Osteocyte (in vitro differentiated cells): ENCODE data around the gene CD300E. TPM values are rescaled to one million over a fixed set of nuclear protein-coding genes. Genes with fewer than 3 reads are reported as not detected.

ENCODE experiments used
- DNase-seq: peaks from one replicate; pipeline ENCODE4 v3.0.0; 2021; ENCODE audit warnings: mixed read lengths; ENCODE audit not compliant: unreplicated experiment; ENCODE audit errors: extremely low spot score
- H3K27ac Mint-ChIP-seq: one replicate; pipeline ENCODE4 v1.8.0; 2021; ENCODE audit warnings: mild to moderate bottlenecking, mixed read lengths; ENCODE audit not compliant: unreplicated experiment
- H3K27me3 Mint-ChIP-seq: one replicate; pipeline ENCODE4 v1.8.0; 2021; ENCODE audit warnings: mixed read lengths; ENCODE audit not compliant: unreplicated experiment
- H3K36me3 Mint-ChIP-seq: one replicate; pipeline ENCODE4 v1.8.0; 2021; ENCODE audit warnings: mixed read lengths; ENCODE audit not compliant: unreplicated experiment
- H3K4me1 Mint-ChIP-seq: one replicate; pipeline ENCODE4 v1.8.0; 2021; ENCODE audit warnings: mixed read lengths; ENCODE audit not compliant: unreplicated experiment
- H3K4me3 Mint-ChIP-seq: one replicate; pipeline ENCODE4 v1.8.0; 2021; ENCODE audit warnings: mild to moderate bottlenecking, moderate library complexity, mixed read lengths; ENCODE audit not compliant: unreplicated experiment
- H3K9me3 Mint-ChIP-seq: one replicate; pipeline ENCODE4 v1.8.0; 2021; ENCODE audit warnings: mixed read lengths; ENCODE audit not compliant: unreplicated experiment
- CTCF ChIP-seq: fragments of 200-600 bp; sonication (generic); IDR thresholded peaks from 2 replicates; pipeline ENCODE4 v1.5.0; 2021; ENCODE audit warnings: antibody characterized with exemption, mild to moderate bottlenecking, moderate library complexity
- total RNA-seq: library from RNA; stranded (reverse); gene quantifications from 2 replicates; pipeline ENCODE4 v1.2.1, GENCODE V29; 2021

The CD300E gene
- total RNA-seq, 1 donor from 2014 or later: not detected

GRCh38 chr17:74607221-74607620 is 16.3 kb downstream of the CD300E start:
- DNase-seq: no peak
- no peaks in the 10 kb centered on the region for H3K36me3 Mint-ChIP-seq
- TF ChIP-seq CTCF: no peak
- H3K27me3 Mint-ChIP-seq: peaks cover 9% of the 10 kb centered on the region
- peaks cover 9% of the 10 kb centered on the region for H3K4me1 Mint-ChIP-seq
- H3K4me3 Mint-ChIP-seq: no peak overlapping the region
- no peaks in the 10 kb centered on the region for H3K9me3 Mint-ChIP-seq
- no peak overlapping the region for H3K27ac Mint-ChIP-seq

GRCh38 chr17:74606050-74606449 is 17.5 kb downstream of the CD300E start:
- H3K4me1 Mint-ChIP-seq: peaks cover 9% of the 10 kb centered on the region
- H3K36me3 Mint-ChIP-seq: no peaks in the 10 kb centered on the region
- no peak overlapping the region for H3K4me3 Mint-ChIP-seq
- H3K27ac Mint-ChIP-seq: no peak overlapping the region
- no peak for TF ChIP-seq CTCF
- no peak for DNase-seq
- H3K27me3 Mint-ChIP-seq: peaks cover 11% of the 10 kb centered on the region
- no peaks in the 10 kb centered on the region for H3K9me3 Mint-ChIP-seq

- no peak for TF ChIP-seq CTCF
These were observed 18.2 kb downstream of the CD300E start for GRCh38 chr17:74605361-74605760.

GRCh38 chr17:74604761-74605160 is 18.8 kb downstream of the CD300E start:
- Mint-ChIP-seq H3K4me1 (peaks cover 9% of the 10 kb centered on the region), H3K36me3 (no peaks in the 10 kb centered on the region), H3K4me3 (no peak overlapping the region), H3K27ac (no peak overlapping the region), H3K9me3 (no peaks in the 10 kb centered on the region), H3K27me3 (peaks cover 16% of the 10 kb centered on the region)
- no peak for TF ChIP-seq CTCF
- DNase-seq: no peak

More at GRCh38 chr17:74605361-74605760, 18.2 kb downstream of the CD300E start:
- no peaks in the 10 kb centered on the region for H3K36me3 Mint-ChIP-seq
- H3K27me3 Mint-ChIP-seq: peaks cover 14% of the 10 kb centered on the region
- H3K27ac Mint-ChIP-seq: no peak overlapping the region
- DNase-seq: no peak
- H3K4me1 Mint-ChIP-seq: peaks cover 9% of the 10 kb centered on the region
- no peak overlapping the region for H3K4me3 Mint-ChIP-seq
- no peaks in the 10 kb centered on the region for H3K9me3 Mint-ChIP-seq

GRCh38 chr17:74604200-74604599 is 19.3 kb downstream of the CD300E start:
- no peak for TF ChIP-seq CTCF
- no peaks in the 10 kb centered on the region for H3K9me3 Mint-ChIP-seq
- H3K27me3 Mint-ChIP-seq: peaks cover 20% of the 10 kb centered on the region
- peaks cover 9% of the 10 kb centered on the region for H3K4me1 Mint-ChIP-seq
- H3K27ac Mint-ChIP-seq: no peak overlapping the region
- no peak for DNase-seq
- H3K36me3 Mint-ChIP-seq: no peaks in the 10 kb centered on the region
- H3K4me3 Mint-ChIP-seq: no peak overlapping the region
